Smooth muscle cell (in vitro differentiated cells): ENCODE measurements around the gene PRKAG2. TPM values are rescaled to one million over a fixed set of nuclear protein-coding genes. Genes with fewer than 3 reads are reported as not detected.

Source experiments
- DNase-seq: peaks from one replicate; lab custom pipeline; 2025; ENCODE audit not compliant: unreplicated experiment; lab: John Stamatoyannopoulos, UW
- H2AFZ ChIP-seq: fragments of 200-600 bp; sonication (generic); 2 replicates; pipeline ENCODE4 v1.6.0; 2016; ENCODE audit warnings: antibody characterized with exemption, low read depth, mild to moderate bottlenecking
- H3F3A ChIP-seq: fragments of 200-600 bp; sonication (generic); 2 replicates; pipeline ENCODE4 v1.6.0; 2017; ENCODE audit warnings: antibody characterized with exemption, low read depth
- H3K27ac ChIP-seq: fragments of 200-600 bp; sonication (generic); 2 replicates; pipeline ENCODE4 v1.5.1; 2016; ENCODE audit warnings: low read depth, mild to moderate bottlenecking
- H3K27me3 ChIP-seq: fragments of 200-600 bp; sonication (generic); 2 replicates; pipeline ENCODE4 v1.6.1; 2016; ENCODE audit warnings: low read depth, mild to moderate bottlenecking
- H3K36me3 ChIP-seq: fragments of 200-600 bp; sonication (generic); 2 replicates; pipeline ENCODE4 v1.5.1; 2016; ENCODE audit warnings: low read depth
- H3K4me1 ChIP-seq: fragments of 200-600 bp; sonication (generic); 2 replicates; pipeline ENCODE4 v1.5.1; 2016; ENCODE audit warnings: low read depth
- H3K4me2 ChIP-seq: fragments of 200-600 bp; sonication (generic); 2 replicates; pipeline ENCODE4 v1.6.0; 2016; ENCODE audit warnings: mild to moderate bottlenecking
- H3K4me3 ChIP-seq: fragments of 200-600 bp; sonication (generic); 2 replicates; pipeline ENCODE4 v1.5.1; 2016; ENCODE audit warnings: mild to moderate bottlenecking
- H3K79me2 ChIP-seq: fragments of 200-600 bp; sonication (generic); 2 replicates; pipeline ENCODE4 v1.6.0; 2016; ENCODE audit warnings: low read depth, mild to moderate bottlenecking
- H3K9ac ChIP-seq: fragments of 200-600 bp; sonication (generic); 2 replicates; pipeline ENCODE4 v1.6.0; 2016; ENCODE audit warnings: low read depth
- H3K9me3 ChIP-seq: fragments of 200-600 bp; sonication (generic); replicated peaks from 2 replicates; pipeline ENCODE4 v1.5.1; 2016; ENCODE audit warnings: low read depth
- H4K20me1 ChIP-seq: fragments of 200-600 bp; sonication (generic); 2 replicates; pipeline ENCODE4 v1.6.0; 2016; ENCODE audit warnings: low read depth
- WGBS: methylation state at CpG from one replicate; pipeline ENCODE4 v1.1.7; 2016; ENCODE audit warnings: low lambda C conversion rate; 5-methylcytosine and 5-hydroxymethylcytosine counted together
- polyA plus RNA-seq: library from polyadenylated mRNA; unstranded; fragments of >200 nt; fragmentation: Nextera tagmentation; extraction: Ambion mirVana; gene quantifications from 2 replicates; pipeline ENCODE4 v1.2.1, GENCODE V29; 2016
- total RNA-seq: library from RNA; depleted of rRNA; stranded (reverse); fragments of >200 nt; gene quantifications from 2 replicates; pipeline ENCODE4 v1.2.3, GENCODE V29; 2014
- TF ChIP-seq, protein P1 (sequence below): fragments of 200-600 bp; sonication (generic); IDR thresholded peaks from 2 replicates; pipeline ENCODE4 v1.5.1; 2017; ENCODE audit warnings: borderline replicate concordance, mild to moderate bottlenecking, antibody characterized with exemption; ENCODE audit not compliant: insufficient read depth, poor library complexity, severe bottlenecking

PRKAG2 gene
- total and polyA plus RNA-seq, 2 experiments from 2014 or later: 3.5 to 3.9 TPM

DNA sequence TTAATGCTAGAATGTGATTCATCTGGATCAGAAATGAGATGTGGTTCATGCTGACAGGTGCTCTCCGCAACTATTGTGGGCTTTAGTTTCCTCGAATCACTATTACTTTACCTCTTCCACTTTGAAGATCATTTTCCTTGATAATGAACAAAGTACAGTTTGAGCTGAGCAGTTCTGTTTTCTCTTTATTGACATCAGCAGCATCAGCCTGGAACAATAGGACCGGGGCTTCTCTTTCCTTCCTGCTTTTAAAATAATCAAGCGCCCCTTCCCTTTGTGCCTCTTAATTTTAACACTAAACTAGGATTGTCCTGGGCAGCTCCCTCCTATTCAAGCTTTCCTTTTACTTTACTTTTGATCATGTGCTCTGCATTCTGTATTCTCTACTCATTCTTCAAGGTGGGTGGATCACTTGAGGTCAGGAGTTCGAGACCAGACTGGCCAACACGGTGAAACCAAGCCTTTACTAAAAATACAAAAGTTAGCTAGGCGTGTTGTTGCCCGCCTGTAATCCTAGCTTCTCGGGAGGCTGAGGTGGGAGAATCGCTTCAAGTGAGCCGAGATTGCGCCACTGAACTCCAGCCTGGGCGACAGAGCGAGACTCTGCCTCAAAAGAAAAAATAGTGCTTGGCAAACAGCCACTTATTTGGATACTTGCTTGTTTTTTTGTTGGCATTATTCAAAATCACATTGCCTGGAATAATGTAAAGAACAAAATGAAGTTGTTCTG, 290.2 kb downstream of the PRKAG2 start:
- Histone ChIP-seq H3F3A (no peaks in the 10 kb centered on the region), H3K4me2 (no peak overlapping the region), H3K4me1 (no peaks in the 10 kb centered on the region), H3K9me3 (no peaks in the 10 kb centered on the region), H3K79me2 (no peaks in the 10 kb centered on the region), H3K9ac (no peak overlapping the region), H4K20me1 (no peaks in the 10 kb centered on the region), H3K27ac (no peak overlapping the region), H3K27me3 (no peaks in the 10 kb centered on the region), H3K36me3 (no peaks in the 10 kb centered on the region), H3K4me3 (no peak overlapping the region), H2AFZ (no peak overlapping the region)
- TF ChIP-seq, protein P1, sequence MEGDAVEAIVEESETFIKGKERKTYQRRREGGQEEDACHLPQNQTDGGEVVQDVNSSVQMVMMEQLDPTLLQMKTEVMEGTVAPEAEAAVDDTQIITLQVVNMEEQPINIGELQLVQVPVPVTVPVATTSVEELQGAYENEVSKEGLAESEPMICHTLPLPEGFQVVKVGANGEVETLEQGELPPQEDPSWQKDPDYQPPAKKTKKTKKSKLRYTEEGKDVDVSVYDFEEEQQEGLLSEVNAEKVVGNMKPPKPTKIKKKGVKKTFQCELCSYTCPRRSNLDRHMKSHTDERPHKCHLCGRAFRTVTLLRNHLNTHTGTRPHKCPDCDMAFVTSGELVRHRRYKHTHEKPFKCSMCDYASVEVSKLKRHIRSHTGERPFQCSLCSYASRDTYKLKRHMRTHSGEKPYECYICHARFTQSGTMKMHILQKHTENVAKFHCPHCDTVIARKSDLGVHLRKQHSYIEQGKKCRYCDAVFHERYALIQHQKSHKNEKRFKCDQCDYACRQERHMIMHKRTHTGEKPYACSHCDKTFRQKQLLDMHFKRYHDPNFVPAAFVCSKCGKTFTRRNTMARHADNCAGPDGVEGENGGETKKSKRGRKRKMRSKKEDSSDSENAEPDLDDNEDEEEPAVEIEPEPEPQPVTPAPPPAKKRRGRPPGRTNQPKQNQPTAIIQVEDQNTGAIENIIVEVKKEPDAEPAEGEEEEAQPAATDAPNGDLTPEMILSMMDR: no peak
- no peak for DNase-seq
- 94% methylated on average over 14 of the region's 14 CpGs for WGBS

DNA sequence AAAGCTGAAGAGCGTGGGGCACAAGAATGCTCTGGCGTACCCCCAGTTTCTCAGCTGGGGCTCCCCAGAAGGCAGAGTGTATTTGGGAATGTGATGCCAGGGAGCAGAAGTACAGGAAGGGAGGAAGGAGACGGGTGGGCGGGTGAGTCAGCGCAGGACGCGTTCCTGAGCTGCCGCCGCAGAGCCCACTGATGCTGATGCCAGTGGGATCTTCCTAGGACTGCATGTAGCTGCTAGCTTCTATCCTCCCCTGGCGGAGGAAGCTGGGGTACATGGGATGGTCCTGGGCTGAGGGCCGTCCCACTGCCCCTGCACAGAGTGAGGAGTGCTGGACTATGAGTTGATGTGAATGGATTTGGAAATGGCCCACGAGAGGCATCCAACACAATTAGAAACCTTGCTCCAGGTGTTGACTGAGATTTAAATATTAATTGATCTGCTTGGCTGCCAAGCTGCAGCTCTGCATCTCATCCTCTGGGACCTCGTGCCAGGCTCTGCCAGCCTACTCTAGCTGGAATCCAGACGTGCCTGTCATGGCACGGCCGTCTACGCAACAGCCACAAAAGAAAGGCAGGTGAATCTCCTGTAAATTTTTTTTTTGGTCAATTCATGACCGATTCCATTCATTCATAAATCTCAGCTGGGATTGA, 291.0 kb downstream of the PRKAG2 start:
- no peak overlapping the region for H3K4me3 ChIP-seq
- no peaks in the 10 kb centered on the region for H3K36me3 ChIP-seq
- H3K27me3 ChIP-seq: no peaks in the 10 kb centered on the region
- H3F3A ChIP-seq: no peaks in the 10 kb centered on the region
- H3K27ac ChIP-seq: no peak overlapping the region
- DNase-seq: no peak
- no peak overlapping the region for H2AFZ ChIP-seq
- WGBS: 77% methylated on average over 18 of the region's 18 CpGs
- no peaks in the 10 kb centered on the region for H4K20me1 ChIP-seq
- TF ChIP-seq, protein P1: no peak
- no peaks in the 10 kb centered on the region for H3K79me2 ChIP-seq
- H3K9me3 ChIP-seq: no peaks in the 10 kb centered on the region
- H3K9ac ChIP-seq: no peak overlapping the region
- no peak overlapping the region for H3K4me2 ChIP-seq
- H3K4me1 ChIP-seq: no peaks in the 10 kb centered on the region

DNA sequence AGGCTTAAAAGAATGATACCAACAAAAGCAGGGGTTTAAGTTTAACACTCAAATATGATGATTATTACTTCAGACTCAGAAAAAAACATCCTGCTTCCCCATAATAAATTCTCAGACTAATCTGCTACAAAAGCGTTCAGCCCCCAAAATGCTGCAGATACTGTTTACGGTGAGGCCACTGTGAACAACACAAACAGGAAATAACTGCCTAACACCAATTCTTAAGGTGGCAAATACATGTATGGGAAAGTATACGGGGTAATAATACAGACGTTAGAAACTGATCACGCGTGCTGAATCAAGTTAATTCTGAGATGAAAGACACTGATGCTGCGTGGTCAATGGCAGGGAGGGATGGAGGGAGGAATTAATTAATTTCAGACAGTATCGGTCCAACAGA, 295.2 kb downstream of the PRKAG2 start:
- WGBS: 91% methylated on average over 8 of the region's 8 CpGs
- H3K4me3 ChIP-seq: no peak overlapping the region
- peaks cover 6% of the 10 kb centered on the region for H3K9me3 ChIP-seq
- H3K4me2 ChIP-seq: no peak overlapping the region
- H3K27ac ChIP-seq: no peak overlapping the region
- TF ChIP-seq, protein P1: no peak
- H4K20me1 ChIP-seq: no peaks in the 10 kb centered on the region
- no peak overlapping the region for H3K9ac ChIP-seq
- H3K79me2 ChIP-seq: no peaks in the 10 kb centered on the region
- H3F3A ChIP-seq: no peaks in the 10 kb centered on the region
- H2AFZ ChIP-seq: no peak overlapping the region
- no peaks in the 10 kb centered on the region for H3K4me1 ChIP-seq
- DNase-seq: no peak
- H3K36me3 ChIP-seq: no peaks in the 10 kb centered on the region
- H3K27me3 ChIP-seq: no peaks in the 10 kb centered on the region
